NCI-H2196 treated with DMSO at 0.1 percent for 48 hours (cell line): ENCODE data around the gene ADNP.
A peak's percentile ranks its signal among the peaks of the same experiment; 100 is the strongest.

Experiments used
- DNase-seq: peaks from one replicate; lab custom pipeline; 2025; ENCODE audit not compliant: unreplicated experiment; lab: John Stamatoyannopoulos, UW

Gene ADNP

DNA sequence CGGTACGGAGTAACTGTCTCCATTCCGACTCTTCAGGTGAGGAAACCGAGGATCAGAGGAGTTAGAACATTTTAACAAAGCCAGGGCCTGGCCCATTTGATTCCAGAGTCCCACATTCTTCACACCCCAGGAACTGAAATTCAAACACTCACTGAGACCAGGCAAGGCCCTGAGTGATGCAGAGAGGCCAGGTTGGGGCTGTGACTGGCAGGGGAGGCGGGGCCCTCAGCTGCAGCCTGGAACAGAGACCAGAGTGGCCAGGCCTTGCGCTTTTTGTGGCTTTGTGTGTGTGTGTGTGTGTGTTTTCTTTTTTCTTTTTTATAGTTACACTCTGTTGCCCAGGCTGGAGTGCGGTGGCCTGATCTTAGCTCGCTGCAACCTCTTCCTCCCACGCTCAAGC is 79.2 kb downstream of the ADNP start:
- DNase-seq, result no peak

DNA sequence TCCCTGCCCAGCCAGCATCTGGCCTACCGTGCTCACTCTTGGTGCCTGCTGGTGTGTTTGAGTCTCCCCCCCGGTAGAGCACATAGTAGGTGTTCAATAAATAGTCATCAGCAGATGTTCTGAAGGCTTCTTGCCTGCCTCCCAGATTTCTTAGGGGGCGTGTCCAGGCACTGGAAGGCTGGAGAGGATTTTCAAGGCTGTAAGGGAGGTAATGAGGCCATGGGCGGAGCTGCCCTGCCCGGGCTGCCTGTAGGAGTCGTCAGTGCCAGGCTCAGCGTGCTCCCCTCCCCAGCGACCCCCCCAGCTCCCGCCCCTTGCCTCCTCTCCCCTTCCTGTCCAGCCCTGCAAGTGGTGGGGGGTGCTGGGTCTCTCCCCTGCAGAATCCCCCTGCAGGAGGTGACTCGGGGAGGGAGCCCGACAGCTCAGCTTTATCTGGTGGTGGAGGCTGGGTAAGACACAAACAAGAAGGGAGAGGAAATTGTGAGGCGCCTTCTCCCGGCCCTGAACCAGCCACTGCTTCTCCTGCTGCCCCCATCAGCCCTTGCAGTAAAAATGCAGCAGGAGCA is 80.4 kb downstream of the ADNP start:
- DNase-seq, result no peak

DNA sequence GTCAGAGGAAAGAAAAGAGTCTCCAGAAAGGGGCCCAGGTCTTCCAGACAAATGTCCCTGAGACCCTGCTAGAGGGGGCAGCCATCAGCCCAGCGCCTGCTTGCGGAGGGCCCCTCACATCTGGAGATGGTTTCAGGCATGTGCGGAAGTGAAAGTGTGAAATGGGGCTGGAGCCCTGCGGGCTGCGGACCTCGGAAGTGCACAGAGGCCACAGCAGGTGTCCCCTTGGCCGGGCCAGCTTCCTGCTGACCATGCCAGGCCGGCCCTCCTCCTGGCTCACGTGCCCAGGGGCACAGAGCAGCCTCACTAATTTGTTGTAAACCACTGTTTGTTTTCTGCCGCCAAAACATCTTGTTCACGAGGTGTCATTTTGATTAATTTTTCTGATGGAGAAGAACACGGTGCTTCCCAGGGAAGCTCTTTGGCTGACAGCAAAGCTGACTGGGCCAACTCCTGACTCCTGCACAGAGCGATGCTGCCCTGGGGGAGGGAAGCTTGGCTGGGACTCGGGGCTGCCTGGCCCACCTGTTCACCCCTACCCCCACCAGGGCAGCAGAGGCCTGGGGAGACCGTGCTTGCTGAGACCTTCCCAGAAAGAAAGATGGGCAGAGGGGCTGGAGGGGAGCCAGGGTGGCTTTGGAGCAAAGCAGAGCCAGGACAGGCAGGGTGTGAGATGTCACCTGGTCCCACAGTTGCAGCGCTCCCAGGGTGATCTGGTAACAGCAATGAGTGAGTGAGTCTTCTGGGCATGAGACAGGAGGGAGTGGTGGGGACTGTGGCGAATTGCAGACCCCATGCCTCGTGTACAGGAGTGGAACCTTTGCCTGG is 82.2 kb downstream of the ADNP start:
- DNase-seq, result peak; percentile 35

DNA sequence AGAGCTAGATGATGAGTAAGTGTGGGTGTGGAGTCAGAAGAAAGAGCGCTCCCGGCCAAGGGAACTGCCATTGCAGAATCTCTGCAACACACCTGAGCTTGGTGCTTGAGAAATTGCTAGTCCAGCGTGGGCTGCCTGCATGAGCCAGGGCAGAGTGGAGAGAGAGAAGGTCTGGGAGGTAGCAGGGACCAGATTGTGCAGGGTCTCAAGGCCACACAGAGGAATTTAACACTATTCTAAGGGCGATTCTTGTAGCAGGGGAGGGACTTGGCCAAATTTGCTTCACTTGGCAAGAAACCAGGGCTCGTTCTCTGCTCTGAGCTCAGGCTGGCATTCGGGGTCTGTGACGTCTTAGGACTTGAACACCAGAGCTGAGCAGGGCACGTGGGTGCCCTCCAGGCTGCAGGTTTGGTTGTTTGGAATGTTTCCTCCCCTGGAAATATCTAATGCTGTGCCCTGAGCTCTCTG is 82.9 kb downstream of the ADNP start:
- no peak for DNase-seq

DNA sequence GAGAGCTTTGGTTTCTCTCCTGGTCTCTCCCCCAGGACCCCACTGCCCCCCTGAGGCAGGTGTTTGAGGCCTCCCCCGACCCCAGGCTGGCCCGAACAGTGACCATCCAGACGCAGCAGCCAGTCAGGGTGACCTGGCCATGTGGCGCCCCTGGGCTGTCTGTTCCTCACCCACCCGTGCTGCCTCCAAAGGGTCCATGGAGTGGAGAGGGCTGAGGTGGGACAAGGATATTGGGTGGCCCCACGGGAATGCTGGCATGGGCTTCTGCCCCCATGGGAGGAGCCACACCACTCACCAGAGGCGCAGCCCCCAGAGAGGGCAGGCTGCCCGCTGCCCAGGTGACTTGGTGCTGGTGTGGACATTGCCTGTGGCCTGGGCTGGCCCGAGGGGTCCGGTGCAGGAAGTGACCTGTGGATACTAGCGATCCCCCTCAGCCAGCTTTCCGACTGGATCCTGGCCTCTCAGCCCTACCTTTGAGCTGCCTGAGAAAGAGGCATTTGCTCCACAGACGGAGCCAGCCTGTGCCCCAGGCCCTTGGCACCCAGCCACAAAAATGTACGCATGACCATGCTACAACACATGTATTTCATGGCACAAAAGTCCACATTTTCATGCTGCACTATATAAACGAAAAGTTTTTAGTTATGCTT is 85.5 kb downstream of the ADNP start:
- DNase-seq, result no peak

DNA sequence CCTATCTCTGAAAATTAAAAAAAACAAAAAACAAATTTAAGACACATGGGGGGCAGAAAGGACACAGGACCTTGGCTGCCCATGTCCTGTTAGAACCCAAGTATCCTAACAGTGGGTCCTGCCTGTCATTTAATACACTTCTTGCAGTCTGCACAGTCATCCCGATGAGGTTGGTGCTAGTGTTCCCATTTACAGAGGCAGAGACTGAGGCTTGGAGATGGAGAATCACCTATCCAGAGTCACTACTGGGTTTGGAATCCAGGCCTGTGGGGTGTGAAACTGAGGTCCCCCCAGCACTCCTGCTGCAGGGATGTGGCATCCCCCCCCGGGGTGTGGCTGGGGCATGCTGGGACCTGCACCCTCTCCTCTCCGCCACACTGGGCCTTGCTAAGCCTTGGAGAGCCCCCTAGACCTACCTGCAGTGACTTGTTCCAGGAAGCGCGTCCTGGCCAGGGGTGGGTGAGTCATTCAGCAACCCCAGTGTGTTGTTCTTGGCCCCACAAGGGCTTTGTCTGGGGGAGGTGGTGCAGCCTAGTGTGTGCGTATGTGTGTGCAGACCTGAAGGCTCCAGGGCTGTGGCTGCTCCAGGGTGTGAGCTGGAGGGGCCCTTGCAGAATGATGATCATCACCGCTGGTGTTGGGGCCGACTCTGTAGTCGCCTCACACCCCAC is 86.7 kb downstream of the ADNP start:
- DNase-seq, result peak; percentile 3

DNA sequence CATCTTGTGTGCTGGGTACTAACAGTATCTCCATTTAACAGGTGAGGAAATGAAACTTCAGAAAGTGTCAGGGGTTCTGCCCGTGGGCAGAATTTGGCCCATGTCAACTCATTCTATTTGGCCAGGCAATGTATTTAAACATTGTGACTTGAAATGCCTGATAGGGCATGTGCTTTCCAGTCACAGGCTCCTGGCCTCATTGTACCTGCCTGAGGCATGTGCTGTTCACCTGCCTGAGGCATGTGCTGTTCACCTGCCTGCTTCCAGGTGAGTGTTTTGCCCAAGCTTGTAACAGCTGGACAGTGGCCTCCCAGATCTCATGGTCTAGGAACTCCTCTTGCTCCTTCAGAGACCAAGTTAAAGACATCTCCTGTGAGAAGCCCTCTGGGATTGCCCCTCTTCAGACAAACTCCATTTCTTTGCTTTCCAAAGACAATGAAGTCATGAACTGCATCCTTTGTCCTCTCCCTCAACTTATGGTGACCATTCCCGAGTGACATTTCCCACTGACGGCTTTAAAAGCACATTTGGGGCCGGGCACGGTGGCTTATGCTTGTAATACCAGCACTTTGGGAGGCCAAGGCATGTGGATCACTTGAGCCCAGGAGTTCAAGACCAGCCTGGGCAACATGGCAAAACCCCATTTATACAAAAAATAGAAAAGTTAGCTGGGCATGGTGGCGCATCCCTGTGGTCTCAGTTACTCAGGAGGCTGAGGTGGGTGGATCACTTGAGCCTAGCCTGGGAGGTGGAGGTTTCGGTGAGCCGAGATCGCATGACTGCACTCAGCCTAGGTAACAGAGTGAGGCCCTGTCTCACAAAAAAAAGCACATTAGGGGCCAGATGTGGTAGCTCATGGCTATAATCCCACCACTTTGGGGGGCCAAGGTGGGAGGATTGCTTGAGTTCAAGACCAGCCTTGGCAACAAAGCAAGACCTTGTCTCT is 87.6 kb downstream of the ADNP start:
- DNase-seq, result no peak

DNA sequence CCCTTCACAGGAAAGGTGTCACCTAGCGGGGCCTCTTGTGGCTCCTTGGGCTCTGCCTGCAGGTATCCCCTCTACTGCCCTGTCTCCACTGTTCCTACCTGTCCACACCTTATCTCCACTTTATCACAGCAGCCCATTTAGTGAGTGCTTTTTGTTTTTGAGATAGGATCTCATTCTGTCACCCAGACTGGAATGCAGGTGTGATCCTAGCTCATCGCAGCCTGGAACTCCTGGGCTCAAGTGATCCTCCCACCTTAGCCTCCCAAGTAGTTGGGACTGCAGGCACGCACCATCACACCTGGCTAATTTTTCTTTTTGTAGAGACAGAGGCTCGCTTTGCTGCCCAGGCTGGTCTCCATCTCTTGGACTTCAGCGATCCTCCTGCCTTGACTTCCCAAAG is 88.4 kb downstream of the ADNP start:
- DNase-seq, result no peak
